Neural crest cell (in vitro differentiated cells): ENCODE data around the gene SRMS. TPM values are rescaled to one million over a fixed set of nuclear protein-coding genes. Genes with fewer than 3 reads are reported as not detected.

Experiments
- DNase-seq: peaks from one replicate; pipeline ENCODE4 v3.0.0; 2021; ENCODE audit warnings: low read depth, mixed read lengths, low spot score
- H3K27ac Mint-ChIP-seq: one replicate; pipeline ENCODE4 v1.8.0; 2021; ENCODE audit warnings: mild to moderate bottlenecking, mixed read lengths; ENCODE audit not compliant: unreplicated experiment
- H3K27me3 Mint-ChIP-seq: 2 replicates; pipeline ENCODE4 v1.8.0; 2021; ENCODE audit warnings: low read depth, mild to moderate bottlenecking, mixed read lengths
- H3K36me3 Mint-ChIP-seq: 2 replicates; pipeline ENCODE4 v1.8.0; 2021; ENCODE audit warnings: low read depth, mild to moderate bottlenecking, mixed read lengths
- H3K4me1 Mint-ChIP-seq: 2 replicates; pipeline ENCODE4 v1.8.0; 2021; ENCODE audit warnings: mixed read lengths
- H3K4me3 Mint-ChIP-seq: one replicate; pipeline ENCODE4 v1.8.0; 2021; ENCODE audit warnings: mild to moderate bottlenecking, mixed read lengths
- H3K9me3 Mint-ChIP-seq: 2 replicates; pipeline ENCODE4 v1.8.0; 2021; ENCODE audit warnings: mixed read lengths
- total RNA-seq: library from RNA; stranded (reverse); gene quantifications from 2 replicates; pipeline ENCODE4 v1.2.1, GENCODE V29; 2021
- TF ChIP-seq, protein P1 (sequence below): fragments of 200-600 bp; sonication (generic); conservative IDR thresholded peaks from 2 replicates; pipeline ENCODE4 v1.5.0; 2021; ENCODE audit warnings: antibody characterized with exemption, mild to moderate bottlenecking

SRMS gene
- total RNA-seq, 1 donor from 2014 or later, result not detected

DNA sequence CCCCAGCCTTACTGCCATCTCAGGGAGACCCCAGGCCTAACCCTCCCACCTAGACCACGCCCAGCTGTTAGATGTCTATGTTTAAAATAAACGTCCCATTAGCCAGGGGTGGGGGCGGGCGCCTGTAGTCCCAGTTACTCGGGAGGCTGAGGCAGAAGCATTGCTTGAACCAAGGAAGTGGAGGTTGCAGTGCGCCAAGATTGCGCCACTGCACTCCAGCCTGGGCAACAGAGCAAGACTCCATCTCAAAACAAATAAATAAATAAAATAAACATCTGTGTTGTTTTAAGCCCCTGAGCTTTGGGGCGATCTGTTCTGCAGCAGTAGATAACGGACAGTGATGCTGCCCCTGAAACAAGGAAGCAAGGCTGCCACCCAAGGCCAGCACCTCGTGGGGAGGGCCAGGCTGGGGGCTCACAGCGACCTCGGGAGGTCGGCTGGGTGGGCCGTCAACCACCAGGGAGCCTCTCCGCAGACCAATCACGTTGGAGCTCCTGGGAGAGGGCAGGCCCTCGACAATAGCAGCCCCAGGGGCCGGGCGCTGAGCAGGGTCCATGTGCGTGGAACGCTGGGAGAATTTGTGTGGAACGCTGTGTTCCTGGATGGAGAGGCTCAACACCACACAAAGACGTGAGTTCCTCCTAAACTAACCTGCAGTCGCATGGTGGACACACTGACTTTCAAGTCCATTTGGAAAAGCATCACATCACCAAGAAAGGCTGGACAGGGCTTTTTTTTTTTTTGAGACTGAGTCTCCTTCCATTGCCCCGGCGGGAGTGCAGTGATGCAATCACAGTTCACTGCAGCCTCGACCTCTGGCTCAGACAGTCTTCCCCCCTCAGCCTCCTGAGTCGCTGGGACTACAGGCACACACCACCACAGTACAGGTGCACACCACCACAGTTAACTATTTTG, 27.5 kb upstream of the SRMS start:
- H3K9me3 Mint-ChIP-seq, result no peaks in the 10 kb centered on the region
- peaks cover 7% of the 10 kb centered on the region for H3K4me1 Mint-ChIP-seq
- H3K4me3 Mint-ChIP-seq, result peak overlapping the region; percentile 75
- TF ChIP-seq, protein P1, sequence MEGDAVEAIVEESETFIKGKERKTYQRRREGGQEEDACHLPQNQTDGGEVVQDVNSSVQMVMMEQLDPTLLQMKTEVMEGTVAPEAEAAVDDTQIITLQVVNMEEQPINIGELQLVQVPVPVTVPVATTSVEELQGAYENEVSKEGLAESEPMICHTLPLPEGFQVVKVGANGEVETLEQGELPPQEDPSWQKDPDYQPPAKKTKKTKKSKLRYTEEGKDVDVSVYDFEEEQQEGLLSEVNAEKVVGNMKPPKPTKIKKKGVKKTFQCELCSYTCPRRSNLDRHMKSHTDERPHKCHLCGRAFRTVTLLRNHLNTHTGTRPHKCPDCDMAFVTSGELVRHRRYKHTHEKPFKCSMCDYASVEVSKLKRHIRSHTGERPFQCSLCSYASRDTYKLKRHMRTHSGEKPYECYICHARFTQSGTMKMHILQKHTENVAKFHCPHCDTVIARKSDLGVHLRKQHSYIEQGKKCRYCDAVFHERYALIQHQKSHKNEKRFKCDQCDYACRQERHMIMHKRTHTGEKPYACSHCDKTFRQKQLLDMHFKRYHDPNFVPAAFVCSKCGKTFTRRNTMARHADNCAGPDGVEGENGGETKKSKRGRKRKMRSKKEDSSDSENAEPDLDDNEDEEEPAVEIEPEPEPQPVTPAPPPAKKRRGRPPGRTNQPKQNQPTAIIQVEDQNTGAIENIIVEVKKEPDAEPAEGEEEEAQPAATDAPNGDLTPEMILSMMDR, result no peak
- no peak for DNase-seq
- no peaks in the 10 kb centered on the region for H3K36me3 Mint-ChIP-seq
- no peak overlapping the region for H3K27ac Mint-ChIP-seq
- H3K27me3 Mint-ChIP-seq, result no peaks in the 10 kb centered on the region

DNA sequence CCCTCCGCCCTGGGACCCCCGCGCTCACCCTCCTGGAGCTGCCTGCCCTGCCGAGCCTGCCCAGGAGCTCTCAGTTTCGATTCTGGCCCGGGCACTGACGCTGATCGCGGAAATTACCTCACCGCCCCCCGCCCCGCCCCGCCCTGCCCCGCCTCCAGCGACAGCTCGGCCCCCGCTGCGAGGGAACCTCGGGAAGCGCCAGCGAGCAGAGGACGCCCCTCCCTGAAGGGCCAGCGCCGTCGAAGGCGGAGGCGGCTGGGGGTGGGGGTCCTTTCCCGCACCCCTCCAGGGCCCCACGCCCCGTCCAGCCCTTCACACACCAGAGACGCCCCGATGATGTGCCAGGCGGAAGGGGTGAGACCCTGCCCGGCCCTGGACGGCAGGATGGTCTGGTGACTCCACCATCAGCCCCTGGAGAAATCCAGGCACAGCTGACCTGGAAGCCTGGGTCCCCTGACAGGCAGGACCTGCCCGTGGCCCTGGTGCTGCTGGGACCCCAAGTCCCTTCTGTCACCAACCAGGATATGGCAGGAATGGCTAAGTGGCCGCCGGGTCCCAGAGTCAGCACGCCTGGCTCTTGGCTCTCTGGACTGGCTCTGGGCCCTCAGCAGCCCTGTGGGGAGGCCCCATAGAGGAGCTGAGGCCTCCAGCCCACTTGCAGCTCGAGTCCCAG, 26.7 kb upstream of the SRMS start, which contains the start of gene HELZ2:
HELZ2 (minus strand) TSS at position 84 of the 673 bp plus-strand sequence. CDS start 1,854 bp downstream, outside the sequence.
- peak within 1 kb of the TSS; percentile 83 for H3K4me3 Mint-ChIP-seq
- H3K27ac Mint-ChIP-seq, result no peak within 1 kb of the TSS
- no peaks in the 10 kb centered on the region for H3K9me3 Mint-ChIP-seq
- TF ChIP-seq, protein P1, result no peak
- peaks cover 7% of the 10 kb centered on the region for H3K4me1 Mint-ChIP-seq
- no peaks in the 10 kb centered on the region for H3K27me3 Mint-ChIP-seq
- H3K36me3 Mint-ChIP-seq, result no peaks in the 10 kb centered on the region
- peak; percentile 38 for DNase-seq

DNA sequence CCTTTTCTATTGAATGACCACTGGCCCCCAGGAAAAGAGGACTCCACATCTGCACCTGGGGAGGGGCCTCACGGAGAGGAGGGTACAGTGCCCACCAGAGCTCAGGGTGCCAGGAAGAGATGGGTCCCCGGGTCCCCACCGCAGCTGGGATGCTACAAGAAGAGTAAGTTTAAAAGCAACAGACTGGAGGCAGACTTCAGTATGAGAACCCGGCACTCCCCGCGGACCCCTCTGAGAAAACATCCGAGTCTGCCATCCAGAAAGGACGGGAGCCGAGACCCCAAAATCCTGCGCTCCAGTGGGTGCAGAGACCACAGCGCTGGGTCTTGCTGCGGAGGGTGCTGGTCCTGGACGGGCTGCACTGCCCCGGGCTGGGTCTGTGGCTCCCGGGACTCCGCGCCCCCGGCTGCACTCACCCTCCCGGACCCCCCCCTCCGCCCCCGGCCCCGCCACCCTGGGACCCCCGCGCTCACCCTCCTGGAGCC, 26.1 kb upstream of the SRMS start:
- H3K4me1 Mint-ChIP-seq, result peaks cover 7% of the 10 kb centered on the region
- no peaks in the 10 kb centered on the region for H3K36me3 Mint-ChIP-seq
- H3K4me3 Mint-ChIP-seq, result peak overlapping the region; percentile 83
- H3K9me3 Mint-ChIP-seq, result no peaks in the 10 kb centered on the region
- H3K27ac Mint-ChIP-seq, result no peak overlapping the region
- TF ChIP-seq, protein P1, result no peak
- no peaks in the 10 kb centered on the region for H3K27me3 Mint-ChIP-seq
- DNase-seq, result no peak

DNA sequence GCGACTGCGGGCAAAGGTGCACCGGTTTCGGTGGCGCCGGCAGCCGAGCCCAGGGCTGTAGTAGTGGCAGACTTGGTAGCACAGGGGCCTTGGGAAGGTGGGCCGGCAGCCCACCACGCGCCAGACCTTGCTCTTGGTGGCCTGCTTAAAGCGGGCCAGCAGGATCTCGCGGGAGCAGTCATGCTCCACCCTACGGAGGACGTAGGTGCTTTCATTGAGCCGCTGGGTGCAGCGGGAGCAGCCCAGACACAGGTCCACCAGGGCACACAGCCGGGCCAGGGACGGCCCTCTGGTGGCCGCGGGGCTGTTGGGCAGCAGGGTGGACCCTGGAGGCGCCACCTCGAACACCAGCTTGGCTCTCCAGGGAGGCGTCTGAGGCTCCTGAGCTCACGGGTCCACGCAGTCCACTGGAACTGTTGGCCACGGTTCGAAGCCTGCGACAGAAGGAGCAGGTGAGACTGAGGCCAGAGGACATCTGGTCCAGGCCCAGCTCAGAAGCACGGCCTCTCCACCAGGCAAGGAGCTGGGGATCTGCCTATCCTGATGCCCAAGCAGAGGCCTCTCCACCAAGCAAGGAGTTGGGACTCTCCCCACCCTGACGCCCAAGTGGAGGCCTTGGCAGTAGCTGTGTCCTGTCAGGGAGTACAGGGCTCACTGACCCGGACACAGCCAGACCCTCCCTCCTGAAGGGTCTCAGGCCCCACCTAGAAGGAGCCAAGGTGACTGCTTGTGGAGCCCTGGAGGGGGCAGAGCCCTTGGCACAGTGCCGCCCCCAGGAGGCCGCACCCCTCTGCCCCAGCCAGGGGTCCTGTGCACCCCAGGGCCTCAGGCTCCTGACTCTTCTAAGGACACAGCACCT, 25.5 kb upstream of the SRMS start:
- H3K4me3 Mint-ChIP-seq, result peak overlapping the region; percentile 83
- no peaks in the 10 kb centered on the region for H3K27me3 Mint-ChIP-seq
- H3K36me3 Mint-ChIP-seq, result no peaks in the 10 kb centered on the region
- peaks cover 7% of the 10 kb centered on the region for H3K4me1 Mint-ChIP-seq
- H3K27ac Mint-ChIP-seq, result no peak overlapping the region
- TF ChIP-seq, protein P1, result peak; percentile 41
- no peak for DNase-seq
- H3K9me3 Mint-ChIP-seq, result no peaks in the 10 kb centered on the region
